SK-N-SH (cell line): Measurements from ENCODE around the gene NF2. TPM values are rescaled to one million over a fixed set of nuclear protein-coding genes. Genes with fewer than 3 reads are reported as not detected.

ENCODE experiments used
- CTCF ChIA-PET: fragments of 300-600, 350-600 bp; formaldehyde crosslinking; extraction: SDS; loops from one replicate; lab custom pipeline; 2021; lab: Yijun Ruan, JAX
- POLR2A ChIA-PET: fragments of 350-600 bp; sonication (Branson Sonifier 250); formaldehyde crosslinking; extraction: SDS; loops from one replicate; lab custom pipeline; 2020; ENCODE audit warnings: antibody characterized with exemption, inconsistent platforms; lab: Yijun Ruan, JAX
- DNase-seq: peaks from one replicate; pipeline ENCODE4 v3.0.0; 2012
- H2AFZ ChIP-seq: fragments of 200-600 bp; sonication (generic); 2 replicates; pipeline ENCODE4 v1.8.1; 2016; ENCODE audit warnings: antibody characterized with exemption, mild to moderate bottlenecking, low read depth
- H3F3A ChIP-seq: fragments of 200-600 bp; sonication (generic); replicated peaks from 2 replicates; pipeline ENCODE3; 2016; ENCODE audit warnings: antibody characterized with exemption, mild to moderate bottlenecking; ENCODE audit not compliant: insufficient read depth
- H3K27ac ChIP-seq, 2 experiments: fragments of 200-500 bp in 1 of 2; fragments of 200-600 bp in 1 of 2; sonication (Bioruptor generic) in 1 of 2; sonication (generic), shearing (Covaris generic) in 1 of 2; 2 replicates each; pipeline versions ENCODE4 v1.5.1 to v1.6.1; 2014 to 2016; ENCODE audit warnings: low read depth in 2 of 2, inconsistent platforms in 1 of 2, low read length in 1 of 2, mild to moderate bottlenecking in 1 of 2, mixed read lengths in 1 of 2
- H3K27me3 ChIP-seq: fragments of 200-600 bp; sonication (generic), shearing (Covaris generic); 2 replicates; pipeline ENCODE4 v1.6.1; 2016; ENCODE audit warnings: mixed run types; ENCODE audit not compliant: insufficient read depth
- H3K36me3 ChIP-seq, 2 experiments: fragments of 200-500 bp in 1 of 2; fragments of 200-600 bp in 1 of 2; sonication (Bioruptor generic) in 1 of 2; sonication (generic) in 1 of 2; replicated peaks in 1 of 2; 2 replicates each; pipeline versions ENCODE3 to v1.5.1; 2014 to 2016; ENCODE audit warnings: low read length in 1 of 2, mild to moderate bottlenecking in 1 of 2; ENCODE audit not compliant: insufficient read depth in 2 of 2, control insufficient read depth in 1 of 2
- H3K4me1 ChIP-seq, 2 experiments: fragments of 200-500 bp in 1 of 2; fragments of 200-600 bp in 1 of 2; sonication (Bioruptor generic) in 1 of 2; sonication (generic), shearing (Covaris generic) in 1 of 2; 2 replicates each; pipeline versions ENCODE4 v1.5.1 to v1.6.1; 2014 to 2016; ENCODE audit warnings: low read depth in 1 of 2, low read length in 1 of 2, mixed run types in 1 of 2; ENCODE audit not compliant: insufficient read depth in 2 of 2, control insufficient read depth in 1 of 2
- H3K4me2 ChIP-seq: fragments of 200-600 bp; sonication (generic), shearing (Covaris generic); 2 replicates; pipeline ENCODE4 v1.6.1; 2017; ENCODE audit warnings: mixed run types
- H3K4me3 ChIP-seq, 2 experiments: fragments of 200-500 bp in 1 of 2; fragments of 200-600 bp in 1 of 2; sonication (Bioruptor generic) in 1 of 2; sonication (generic), shearing (Covaris generic) in 1 of 2; 2 replicates each; pipeline versions ENCODE4 v1.5.1 to v1.8.1; 2014 to 2016; ENCODE audit warnings: low read depth in 2 of 2, inconsistent platforms in 1 of 2, low read length in 1 of 2, mild to moderate bottlenecking in 1 of 2, mixed read lengths in 1 of 2, moderate library complexity in 1 of 2
- H3K79me2 ChIP-seq: fragments of 200-600 bp; sonication (generic); 2 replicates; pipeline ENCODE4 v1.8.1; 2017; ENCODE audit warnings: mild to moderate bottlenecking; ENCODE audit not compliant: insufficient read depth
- H3K9ac ChIP-seq: fragments of 200-600 bp; sonication (generic); 2 replicates; pipeline ENCODE4 v1.6.1; 2017; ENCODE audit warnings: mixed run types
- H3K9me2 ChIP-seq: fragments of 200-600 bp; sonication (generic); 2 replicates; pipeline ENCODE4 v1.6.1; 2017; ENCODE audit warnings: mixed run types
- H3K9me3 ChIP-seq: fragments of 200-600 bp; sonication (generic); 2 replicates; pipeline ENCODE4 v1.6.1; 2017; ENCODE audit warnings: mixed run types, mild to moderate bottlenecking, moderate library complexity
- H4K20me1 ChIP-seq: fragments of 200-600 bp; sonication (generic); 2 replicates; pipeline ENCODE4 v1.6.1; 2017; ENCODE audit warnings: mild to moderate bottlenecking, mixed run types; ENCODE audit not compliant: insufficient read depth
- ELF1 ChIP-seq: IDR thresholded peaks from 2 replicates; pipeline ENCODE4 v1.4.0; 2012
- EP300 ChIP-seq, 2 experiments: IDR thresholded peaks; 2 replicates each; pipeline versions ENCODE4 v1.4.0 to v1.6.1; 2012; ENCODE audit warnings: borderline replicate concordance in 1 of 2, low read depth in 1 of 2, low read length in 1 of 2
- FOSL2 ChIP-seq: IDR thresholded peaks from 2 replicates; pipeline ENCODE4 v1.4.0; 2012; ENCODE audit warnings: low read depth, mild to moderate bottlenecking, moderate library complexity, borderline replicate concordance
- GABPA ChIP-seq: IDR thresholded peaks from 2 replicates; pipeline ENCODE4 v1.4.0; 2012; ENCODE audit warnings: low read depth, mild to moderate bottlenecking
- MAX ChIP-seq: IDR thresholded peaks from 2 replicates; pipeline ENCODE4 v1.4.0; 2012; ENCODE audit warnings: low read depth
- MXI1 ChIP-seq: IDR thresholded peaks from 2 replicates; pipeline ENCODE4 v1.6.1; 2012; ENCODE audit warnings: mild to moderate bottlenecking, low read depth, low read length, improper control_type of control experiment
- NFIC ChIP-seq: IDR thresholded peaks from 2 replicates; pipeline ENCODE4 v1.4.0; 2012; ENCODE audit warnings: borderline replicate concordance
- NRF1 ChIP-seq: IDR thresholded peaks from 2 replicates; pipeline ENCODE4 v1.6.1; 2012; ENCODE audit warnings: low read depth, mild to moderate bottlenecking, low read length
- POLR2AphosphoS5 ChIP-seq: IDR thresholded peaks from 2 replicates; pipeline ENCODE4 v1.6.1; 2012; ENCODE audit warnings: low read depth, low read length
- RXRA ChIP-seq: IDR thresholded peaks from 2 replicates; pipeline ENCODE4 v1.4.0; 2012; ENCODE audit warnings: low read depth, mild to moderate bottlenecking, borderline replicate concordance
- SIN3A ChIP-seq: IDR thresholded peaks from 2 replicates; pipeline ENCODE4 v1.6.1; 2012; ENCODE audit warnings: low read depth, mild to moderate bottlenecking, low read length, moderate library complexity, borderline replicate concordance
- SMC3 ChIP-seq: IDR thresholded peaks from 2 replicates; pipeline ENCODE4 v1.6.1; 2012; ENCODE audit warnings: low read depth, low read length, improper control_type of control experiment
- TCF12 ChIP-seq: IDR thresholded peaks from 2 replicates; pipeline ENCODE4 v1.4.0; 2012
- WGBS: methylation state at CpG from one replicate; pipeline ENCODE4 v1.1.6; 2017; ENCODE audit warnings: low lambda C conversion rate; 5-methylcytosine and 5-hydroxymethylcytosine counted together
- polyA plus RNA-seq, 3 experiments: library from polyadenylated mRNA; depleted of rRNA; stranded (reverse); fragments of >200 nt; gene quantifications; 2 replicates each; pipeline ENCODE4 v1.2.3, GENCODE V29; 2012
- TF ChIP-seq, protein P1 (sequence below): IDR thresholded peaks from 2 replicates; pipeline ENCODE4 v1.4.0; 2012; ENCODE audit warnings: low read depth, borderline replicate concordance
- TF ChIP-seq, protein P2 (sequence below): IDR thresholded peaks from 2 replicates; pipeline ENCODE4; 2012

Gene NF2
- polyA plus RNA-seq, 1 of the 3 experiments (the other 2 are of a cell fraction): 44.1 TPM

- Histone ChIP-seq H2AFZ (no peak overlapping the region), H3F3A (peaks cover 12% of the 10 kb centered on the region), H3K27me3 (no peaks in the 10 kb centered on the region), H3K4me3 (no peak overlapping the region), H3K9me3 (no peaks in the 10 kb centered on the region)
- WGBS: 54% methylated on average over 8 of the region's 9 CpGs
- TF ChIP-seq GABPA: no peak
- no peak for TF ChIP-seq RXRA
- TF ChIP-seq NRF1: no peak
- peak; percentile 65 for TF ChIP-seq FOSL2
- TF ChIP-seq, protein P1, sequence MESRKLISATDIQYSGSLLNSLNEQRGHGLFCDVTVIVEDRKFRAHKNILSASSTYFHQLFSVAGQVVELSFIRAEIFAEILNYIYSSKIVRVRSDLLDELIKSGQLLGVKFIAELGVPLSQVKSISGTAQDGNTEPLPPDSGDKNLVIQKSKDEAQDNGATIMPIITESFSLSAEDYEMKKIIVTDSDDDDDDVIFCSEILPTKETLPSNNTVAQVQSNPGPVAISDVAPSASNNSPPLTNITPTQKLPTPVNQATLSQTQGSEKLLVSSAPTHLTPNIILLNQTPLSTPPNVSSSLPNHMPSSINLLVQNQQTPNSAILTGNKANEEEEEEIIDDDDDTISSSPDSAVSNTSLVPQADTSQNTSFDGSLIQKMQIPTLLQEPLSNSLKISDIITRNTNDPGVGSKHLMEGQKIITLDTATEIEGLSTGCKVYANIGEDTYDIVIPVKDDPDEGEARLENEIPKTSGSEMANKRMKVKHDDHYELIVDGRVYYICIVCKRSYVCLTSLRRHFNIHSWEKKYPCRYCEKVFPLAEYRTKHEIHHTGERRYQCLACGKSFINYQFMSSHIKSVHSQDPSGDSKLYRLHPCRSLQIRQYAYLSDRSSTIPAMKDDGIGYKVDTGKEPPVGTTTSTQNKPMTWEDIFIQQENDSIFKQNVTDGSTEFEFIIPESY: 0 out of 2 replicates have a peak, but pooled peaks have one; percentile 22
- TF ChIP-seq, protein P2, sequence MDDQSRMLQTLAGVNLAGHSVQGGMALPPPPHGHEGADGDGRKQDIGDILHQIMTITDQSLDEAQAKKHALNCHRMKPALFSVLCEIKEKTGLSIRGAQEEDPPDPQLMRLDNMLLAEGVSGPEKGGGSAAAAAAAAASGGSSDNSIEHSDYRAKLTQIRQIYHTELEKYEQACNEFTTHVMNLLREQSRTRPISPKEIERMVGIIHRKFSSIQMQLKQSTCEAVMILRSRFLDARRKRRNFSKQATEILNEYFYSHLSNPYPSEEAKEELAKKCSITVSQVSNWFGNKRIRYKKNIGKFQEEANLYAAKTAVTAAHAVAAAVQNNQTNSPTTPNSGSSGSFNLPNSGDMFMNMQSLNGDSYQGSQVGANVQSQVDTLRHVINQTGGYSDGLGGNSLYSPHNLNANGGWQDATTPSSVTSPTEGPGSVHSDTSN: peak; percentile 16; the same call in 1 of the 2 replicates
- TF ChIP-seq MXI1: no peak
- TF ChIP-seq POLR2AphosphoS5: no peak
- no peak for TF ChIP-seq ELF1
- no peak for TF ChIP-seq SMC3
- TF ChIP-seq MAX: peak; percentile 42; the same call in 1 of the 2 replicates
- peak; percentile 57 for TF ChIP-seq TCF12
- TF ChIP-seq SIN3A: no peak
- TF ChIP-seq NFIC: peak; percentile 73
- TF ChIP-seq EP300 (IDR thresholded peaks at IDR 0.05; ENCODE audit: borderline replicate concordance in 1 of 2, low read depth in 1 of 2, low read length in 1 of 2): 0 out of 4 replicates have a peak, but pooled peaks of 1 of the 2 experiments have one; percentile 3
- TF ChIP-seq, all 33 proteins: peak for 7
- no peaks in the 10 kb centered on the region for H3K9me2 ChIP-seq
- H3K4me1 ChIP-seq: no peaks in the 10 kb centered on the region
- H4K20me1 ChIP-seq: no peaks in the 10 kb centered on the region
- no peak for DNase-seq
- H3K9ac ChIP-seq: no peak overlapping the region
- ChIA-PET CTCF (interaction anchor here (1.0 to 2.3 kb wide), 4 partner anchors 37 to 501 kb away, joined by 4 to 19 read pairs (median 6); no protein-coding TSS in a partner anchor), POLR2A (interaction anchor here (0.6 kb wide), 1 partner anchor 46 kb away, joined by 3 read pairs; no protein-coding TSS in a partner anchor)
- peak overlapping the region in 1 of 2 experiments; percentile 34; a peak in 1 of 4 replicates for H3K27ac ChIP-seq
- H3K4me2 ChIP-seq: no peak overlapping the region
- no peaks in the 10 kb centered on the region for H3K79me2 ChIP-seq
- no peaks in the 10 kb centered on the region for H3K36me3 ChIP-seq
Observed at GRCh38 chr22:29587938-29588699, 15.3 kb upstream of the NF2 start.
